ENCODE data around the gene R3HDM2.

The R3HDM2 gene

GRCh38 chr12:57385586-57385985 is 45.3 kb downstream of the R3HDM2 start:
- Histone ChIP-seq H3K4me2 (ENCODE audit: low read length) (no peak overlapping the region), H3K36me3 (ENCODE audit: insufficient read depth, low read length) (peaks cover 2% of the 10 kb centered on the region), H3K4me1 (ENCODE audit: control insufficient read depth, insufficient read depth, low read length) (peaks cover 24% of the 10 kb centered on the region), H3K27me3 (ENCODE audit: control insufficient read depth, insufficient read depth, low read length) (no peaks in the 10 kb centered on the region), H3K9me3 (replicated peaks; ENCODE audit: low read length) (no peaks in the 10 kb centered on the region), H3K4me3 (ENCODE audit: low read length) (no peak overlapping the region), H3K9ac (ENCODE audit: low read depth, low read length) (no peak overlapping the region)

GRCh38 chr12:57384478-57384877 is 46.4 kb downstream of the R3HDM2 start:
- H3K9ac ChIP-seq (ENCODE audit: low read depth, low read length), result no peak overlapping the region
- no peak overlapping the region for H3K4me2 ChIP-seq (ENCODE audit: low read length)
- no peaks in the 10 kb centered on the region for H3K36me3 ChIP-seq (ENCODE audit: insufficient read depth, low read length)
- H3K27me3 ChIP-seq (ENCODE audit: control insufficient read depth, insufficient read depth, low read length), result no peaks in the 10 kb centered on the region
- H3K4me1 ChIP-seq (ENCODE audit: control insufficient read depth, insufficient read depth, low read length), result peaks cover 13% of the 10 kb centered on the region
- no peaks in the 10 kb centered on the region for H3K9me3 ChIP-seq (replicated peaks; ENCODE audit: low read length)
- H3K4me3 ChIP-seq (ENCODE audit: low read length), result no peak overlapping the region

GRCh38 chr12:57381693-57382220 is 49.1 kb downstream of the R3HDM2 start:
- Histone ChIP-seq H3K4me3 (ENCODE audit: low read length) (no peak overlapping the region), H3K36me3 (ENCODE audit: insufficient read depth, low read length) (no peaks in the 10 kb centered on the region), H3K4me1 (ENCODE audit: control insufficient read depth, insufficient read depth, low read length) (no peaks in the 10 kb centered on the region), H3K9me3 (replicated peaks; ENCODE audit: low read length) (no peaks in the 10 kb centered on the region), H3K9ac (ENCODE audit: low read depth, low read length) (no peak overlapping the region), H3K4me2 (ENCODE audit: low read length) (no peak overlapping the region), H3K27me3 (ENCODE audit: control insufficient read depth, insufficient read depth, low read length) (no peaks in the 10 kb centered on the region)

- H3K4me2 ChIP-seq (ENCODE audit: low read length), result no peak overlapping the region
- no peak overlapping the region for H3K4me3 ChIP-seq (ENCODE audit: low read length)
- peaks cover 4% of the 10 kb centered on the region for H3K36me3 ChIP-seq (ENCODE audit: insufficient read depth, low read length)
- H3K9ac ChIP-seq (ENCODE audit: low read depth, low read length), result no peak overlapping the region
- H3K27me3 ChIP-seq (ENCODE audit: control insufficient read depth, insufficient read depth, low read length), result no peaks in the 10 kb centered on the region
- H3K4me1 ChIP-seq (ENCODE audit: control insufficient read depth, insufficient read depth, low read length), result no peaks in the 10 kb centered on the region
- no peaks in the 10 kb centered on the region for H3K9me3 ChIP-seq (replicated peaks; ENCODE audit: low read length)
These were observed 50.5 kb downstream of the R3HDM2 start for GRCh38 chr12:57380300-57380699.

- H3K4me1 ChIP-seq (ENCODE audit: control insufficient read depth, insufficient read depth, low read length), result no peaks in the 10 kb centered on the region
- H3K4me3 ChIP-seq (ENCODE audit: low read length), result no peak overlapping the region
These were observed 53.6 kb downstream of the R3HDM2 start for GRCh38 chr12:57377103-57377840.

GRCh38 chr12:57372233-57372632 is 58.6 kb downstream of the R3HDM2 start:
- Histone ChIP-seq H3K36me3 (ENCODE audit: insufficient read depth, low read length) (peaks cover 4% of the 10 kb centered on the region), H3K9me3 (replicated peaks; ENCODE audit: low read length) (no peaks in the 10 kb centered on the region), H3K9ac (ENCODE audit: low read depth, low read length) (no peak overlapping the region), H3K4me1 (ENCODE audit: control insufficient read depth, insufficient read depth, low read length) (no peaks in the 10 kb centered on the region), H3K27me3 (ENCODE audit: control insufficient read depth, insufficient read depth, low read length) (no peaks in the 10 kb centered on the region), H3K4me2 (ENCODE audit: low read length) (no peak overlapping the region), H3K4me3 (ENCODE audit: low read length) (no peak overlapping the region)

More at GRCh38 chr12:57377103-57377840, 53.6 kb downstream of the R3HDM2 start:
- Histone ChIP-seq H3K4me2 (ENCODE audit: low read length) (no peak overlapping the region), H3K9ac (ENCODE audit: low read depth, low read length) (no peak overlapping the region), H3K27me3 (ENCODE audit: control insufficient read depth, insufficient read depth, low read length) (no peaks in the 10 kb centered on the region), H3K9me3 (replicated peaks; ENCODE audit: low read length) (no peaks in the 10 kb centered on the region), H3K36me3 (ENCODE audit: insufficient read depth, low read length) (peaks cover 4% of the 10 kb centered on the region)

- H3K4me2 ChIP-seq (ENCODE audit: low read length), result no peak overlapping the region
- no peaks in the 10 kb centered on the region for H3K36me3 ChIP-seq (ENCODE audit: insufficient read depth, low read length)
- no peaks in the 10 kb centered on the region for H3K27me3 ChIP-seq (ENCODE audit: control insufficient read depth, insufficient read depth, low read length)
- H3K9me3 ChIP-seq (replicated peaks; ENCODE audit: low read length), result no peaks in the 10 kb centered on the region
- H3K4me1 ChIP-seq (ENCODE audit: control insufficient read depth, insufficient read depth, low read length), result no peaks in the 10 kb centered on the region
- H3K4me3 ChIP-seq (ENCODE audit: low read length), result no peak overlapping the region
- H3K9ac ChIP-seq (ENCODE audit: low read depth, low read length), result no peak overlapping the region
These were observed 60.1 kb downstream of the R3HDM2 start for GRCh38 chr12:57370696-57371095.

- no peaks in the 10 kb centered on the region for H3K27me3 ChIP-seq (ENCODE audit: control insufficient read depth, insufficient read depth, low read length)
- no peak overlapping the region for H3K9ac ChIP-seq (ENCODE audit: low read depth, low read length)
- H3K4me3 ChIP-seq (ENCODE audit: low read length), result no peak overlapping the region
- no peaks in the 10 kb centered on the region for H3K9me3 ChIP-seq (replicated peaks; ENCODE audit: low read length)
- no peak overlapping the region for H3K4me2 ChIP-seq (ENCODE audit: low read length)
- H3K36me3 ChIP-seq (ENCODE audit: insufficient read depth, low read length), result no peaks in the 10 kb centered on the region
- no peaks in the 10 kb centered on the region for H3K4me1 ChIP-seq (ENCODE audit: control insufficient read depth, insufficient read depth, low read length)
These were observed 60.8 kb downstream of the R3HDM2 start for GRCh38 chr12:57370072-57370471.

GRCh38 chr12:57369202-57369601 is 61.6 kb downstream of the R3HDM2 start:
- H3K4me1 ChIP-seq (ENCODE audit: control insufficient read depth, insufficient read depth, low read length), result no peaks in the 10 kb centered on the region
- H3K4me3 ChIP-seq (ENCODE audit: low read length), result no peak overlapping the region
- no peaks in the 10 kb centered on the region for H3K27me3 ChIP-seq (ENCODE audit: control insufficient read depth, insufficient read depth, low read length)
- H3K4me2 ChIP-seq (ENCODE audit: low read length), result no peak overlapping the region
- H3K36me3 ChIP-seq (ENCODE audit: insufficient read depth, low read length), result no peaks in the 10 kb centered on the region
- H3K9ac ChIP-seq (ENCODE audit: low read depth, low read length), result no peak overlapping the region
- H3K9me3 ChIP-seq (replicated peaks; ENCODE audit: low read length), result no peaks in the 10 kb centered on the region

GRCh38 chr12:57368349-57369095 is 62.3 kb downstream of the R3HDM2 start:
- H3K36me3 ChIP-seq (ENCODE audit: insufficient read depth, low read length), result no peaks in the 10 kb centered on the region
- no peaks in the 10 kb centered on the region for H3K9me3 ChIP-seq (replicated peaks; ENCODE audit: low read length)
- H3K4me1 ChIP-seq (ENCODE audit: control insufficient read depth, insufficient read depth, low read length), result no peaks in the 10 kb centered on the region
- no peak overlapping the region for H3K4me3 ChIP-seq (ENCODE audit: low read length)
- H3K27me3 ChIP-seq (ENCODE audit: control insufficient read depth, insufficient read depth, low read length), result no peaks in the 10 kb centered on the region
- no peak overlapping the region for H3K9ac ChIP-seq (ENCODE audit: low read depth, low read length)
- H3K4me2 ChIP-seq (ENCODE audit: low read length), result no peak overlapping the region

- H3K27me3 ChIP-seq (ENCODE audit: control insufficient read depth, insufficient read depth, low read length), result no peaks in the 10 kb centered on the region
- no peak overlapping the region for H3K9ac ChIP-seq (ENCODE audit: low read depth, low read length)
- H3K4me2 ChIP-seq (ENCODE audit: low read length), result no peak overlapping the region
- no peak overlapping the region for H3K4me3 ChIP-seq (ENCODE audit: low read length)
- H3K36me3 ChIP-seq (ENCODE audit: insufficient read depth, low read length), result no peaks in the 10 kb centered on the region
- H3K9me3 ChIP-seq (replicated peaks; ENCODE audit: low read length), result no peaks in the 10 kb centered on the region
- no peaks in the 10 kb centered on the region for H3K4me1 ChIP-seq (ENCODE audit: control insufficient read depth, insufficient read depth, low read length)
These were observed 63.7 kb downstream of the R3HDM2 start for GRCh38 chr12:57367121-57367520.
